OCI-LY7 (cell line): Measurements from ENCODE around the gene PADI6.

Experiments used
- EZH2phosphoT487 ChIP-seq: fragments of 200-600 bp; sonication (generic); IDR thresholded peaks from 2 replicates; pipeline ENCODE4 v1.6.1; 2018; ENCODE audit warnings: low read depth, borderline replicate concordance, mild to moderate bottlenecking, mixed run types, antibody characterized with exemption, low read length, moderate library complexity, mixed read lengths
- TF ChIP-seq, protein P1 (sequence below): fragments of 200-600 bp; sonication (generic); conservative IDR thresholded peaks from 2 replicates; pipeline ENCODE4 v1.5.1; 2014; ENCODE audit warnings: mild to moderate bottlenecking, antibody characterized with exemption, low read length, moderate library complexity, mixed read lengths

DNA sequence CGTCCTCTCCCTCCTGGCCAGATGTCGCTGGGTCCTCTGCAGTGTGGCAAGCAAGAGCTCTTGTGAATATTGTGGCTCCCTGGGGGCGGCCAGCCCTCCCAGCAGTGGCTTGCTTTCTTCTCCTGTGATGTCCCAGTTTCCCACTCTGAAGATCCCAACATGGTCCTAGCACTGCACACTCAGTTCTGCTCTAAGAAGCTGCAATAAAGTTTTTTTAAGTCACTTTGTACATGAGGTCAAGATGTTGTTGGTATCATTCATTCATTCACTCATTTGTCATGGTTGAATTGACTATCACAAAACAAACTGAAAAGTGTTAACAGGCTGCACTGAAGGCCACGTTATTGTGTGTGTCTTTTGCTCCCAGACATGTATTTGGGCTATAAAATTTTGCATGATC is 8.2 kb upstream of the PADI6 start:
- TF ChIP-seq, protein P1, sequence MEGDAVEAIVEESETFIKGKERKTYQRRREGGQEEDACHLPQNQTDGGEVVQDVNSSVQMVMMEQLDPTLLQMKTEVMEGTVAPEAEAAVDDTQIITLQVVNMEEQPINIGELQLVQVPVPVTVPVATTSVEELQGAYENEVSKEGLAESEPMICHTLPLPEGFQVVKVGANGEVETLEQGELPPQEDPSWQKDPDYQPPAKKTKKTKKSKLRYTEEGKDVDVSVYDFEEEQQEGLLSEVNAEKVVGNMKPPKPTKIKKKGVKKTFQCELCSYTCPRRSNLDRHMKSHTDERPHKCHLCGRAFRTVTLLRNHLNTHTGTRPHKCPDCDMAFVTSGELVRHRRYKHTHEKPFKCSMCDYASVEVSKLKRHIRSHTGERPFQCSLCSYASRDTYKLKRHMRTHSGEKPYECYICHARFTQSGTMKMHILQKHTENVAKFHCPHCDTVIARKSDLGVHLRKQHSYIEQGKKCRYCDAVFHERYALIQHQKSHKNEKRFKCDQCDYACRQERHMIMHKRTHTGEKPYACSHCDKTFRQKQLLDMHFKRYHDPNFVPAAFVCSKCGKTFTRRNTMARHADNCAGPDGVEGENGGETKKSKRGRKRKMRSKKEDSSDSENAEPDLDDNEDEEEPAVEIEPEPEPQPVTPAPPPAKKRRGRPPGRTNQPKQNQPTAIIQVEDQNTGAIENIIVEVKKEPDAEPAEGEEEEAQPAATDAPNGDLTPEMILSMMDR = no peak
- no peak for TF ChIP-seq EZH2phosphoT487
